ENCODE results near the gene GRPEL2. TPM values are rescaled to one million over a fixed set of nuclear protein-coding genes. Genes with fewer than 3 reads are reported as not detected.
"Not testable (repeated sequence)": the region's sequence is repeated elsewhere in the genome, so short reads cannot be mapped to it uniquely, and the experiment has no call there.

The GRPEL2 gene
- total RNA-seq, 1 experiment from 2014 or later, result 48.9 TPM

GRCh38 chr5:149392718-149393117 lies 47.4 kb downstream of the GRPEL2 start:
- no peak for DNase-seq (ENCODE audit: low read depth, low spot score)
- CTCF ChIA-PET, result no interaction called here

DNA sequence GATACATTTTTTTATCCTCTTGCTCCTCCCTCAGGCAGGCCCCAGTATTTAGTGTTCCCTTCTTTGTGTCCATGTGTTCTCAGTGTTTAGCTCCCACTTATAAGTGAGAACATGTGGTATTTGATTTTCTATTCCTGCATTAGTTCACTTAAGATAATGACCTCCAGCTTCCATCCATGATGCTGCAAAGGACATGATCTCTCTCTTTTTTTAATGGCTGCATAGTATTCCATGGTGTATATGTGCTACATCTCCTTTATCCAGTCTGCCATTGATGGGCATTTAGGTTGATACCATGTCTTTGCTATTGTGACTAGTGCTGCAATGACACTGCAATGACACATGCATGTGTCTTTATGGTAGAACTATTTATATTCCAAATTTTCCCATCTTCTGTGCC lies 49.7 kb downstream of the GRPEL2 start:
- H3K79me2 ChIP-seq (ENCODE audit: insufficient read depth, low read length); H3K4me1 ChIP-seq (ENCODE audit: control insufficient read depth in 1 of 2, insufficient read depth in 2 of 2, low read length in 2 of 2); intact Hi-C loops (cut with micrococcal nuclease); BruUV-seq (replicated peaks); DNase-seq (ENCODE audit: low read depth, low spot score); H3K9ac ChIP-seq (ENCODE audit: low read length); H2AFZ ChIP-seq (ENCODE audit: low read depth, low read length, poor library complexity, severe bottlenecking); H3K27me3 ChIP-seq (ENCODE audit: insufficient read depth, low read length); RAD21 ChIA-PET (ENCODE audit: low non-redundant PET in 1 of 2, low total read pairs in 2 of 2, uncharacterized antibody in 2 of 2, unreplicated experiment in 2 of 2); ATAC-seq; H3K9me2 ChIP-seq (ENCODE audit: insufficient read depth); POLR2A ChIA-PET; H3K4me3 ChIP-seq (replicated peaks in 1 of 2; ENCODE audit: low read depth in 1 of 2, low read length in 2 of 2); H4K20me1 ChIP-seq (ENCODE audit: insufficient read depth); H3K9me3 ChIP-seq (ENCODE audit: control insufficient read depth in 1 of 2, insufficient read depth in 1 of 2, low read depth in 1 of 2, low read length in 2 of 2); H3K27ac ChIP-seq (ENCODE audit: low read depth, low read length); CTCF ChIA-PET; H3K36me3 ChIP-seq (ENCODE audit: control insufficient read depth in 1 of 2, insufficient read depth in 2 of 2, low read length in 2 of 2); H3K4me2 ChIP-seq (ENCODE audit: low read length): not testable (repeated sequence)

More at GRCh38 chr5:149392718-149393117, 47.4 kb downstream of the GRPEL2 start:
- ATAC-seq, result peak; percentile 67
- Histone ChIP-seq H3K4me2 (ENCODE audit: low read length) (no peak overlapping the region), H4K20me1 (ENCODE audit: insufficient read depth) (no peaks in the 10 kb centered on the region), H3K27ac (ENCODE audit: low read depth, low read length) (no peak overlapping the region), H3K9ac (ENCODE audit: low read length) (no peak overlapping the region), H3K79me2 (ENCODE audit: insufficient read depth, low read length) (no peaks in the 10 kb centered on the region), H3K9me3 (ENCODE audit: control insufficient read depth in 1 of 2, insufficient read depth in 1 of 2, low read depth in 1 of 2, low read length in 2 of 2) (no peaks in the 10 kb centered on the region), H3K9me2 (ENCODE audit: insufficient read depth) (no peaks in the 10 kb centered on the region), H3K27me3 (ENCODE audit: insufficient read depth, low read length) (no peaks in the 10 kb centered on the region), H3K4me1 (ENCODE audit: control insufficient read depth in 1 of 2, insufficient read depth in 2 of 2, low read length in 2 of 2) (peaks cover 0 to 5% of the 10 kb centered on the region in 2 experiments; a peak in 1 of 4 replicates), H3K4me3 (replicated peaks in 1 of 2; ENCODE audit: low read depth in 1 of 2, low read length in 2 of 2) (no peak overlapping the region), H2AFZ (ENCODE audit: low read depth, low read length, poor library complexity, severe bottlenecking) (no peak overlapping the region), H3K36me3 (ENCODE audit: control insufficient read depth in 1 of 2, insufficient read depth in 2 of 2, low read length in 2 of 2) (no peaks in the 10 kb centered on the region)
- TF ChIP-seq ZBTB33 (IDR thresholded peaks at IDR 0.05; ENCODE audit: extremely low read depth, insufficient replicate concordance, low read length) (no peak), JUND (IDR thresholded peaks at IDR 0.05) (0 out of 2 replicates have a peak, but pooled peaks have one; percentile 24), FOSL1 (IDR thresholded peaks at IDR 0.05; ENCODE audit: low read depth) (0 out of 2 replicates have a peak, but pooled peaks have one; percentile 19)
- RAD21 ChIA-PET (ENCODE audit: low non-redundant PET in 1 of 2, low total read pairs in 2 of 2, uncharacterized antibody in 2 of 2, unreplicated experiment in 2 of 2), result no interaction called here
- intact Hi-C loops (cut with micrococcal nuclease), result no loop called here
- POLR2A ChIA-PET, result no interaction called here
- no TSS peak for BruUV-seq (replicated peaks)
